ENCODE results near the gene ZNF432. TPM values are rescaled to one million over a fixed set of nuclear protein-coding genes. Genes with fewer than 3 reads are reported as not detected.

ZNF432 gene
- total RNA-seq, 1 donor from 2014 or later, result 4.6 TPM

- no peak for DNase-seq (ENCODE audit: low read depth, low spot score)
Measured at GRCh38 chr19:52010674-52011073, 38.0 kb downstream of the ZNF432 start.

GRCh38 chr19:52007806-52008557 is 40.7 kb downstream of the ZNF432 start, which contains the start of gene ZNF615:
Gene ZNF615 (minus strand): TSS chr19:52008211. CDS start chr19:52003711, 4,500 bp downstream.
- DNase-seq (ENCODE audit: low read depth, low spot score), result peak; percentile 46

GRCh38 chr19:52007451-52007805 is 41.2 kb downstream of the ZNF432 start:
- DNase-seq (ENCODE audit: low read depth, low spot score), result no peak

- DNase-seq (ENCODE audit: low read depth, low spot score), result no peak
Measured at GRCh38 chr19:51994048-51994644, 54.5 kb downstream of the ZNF432 start.

- DNase-seq (ENCODE audit: low read depth, low spot score), result no peak
Measured at GRCh38 chr19:51993422-51993821, 55.2 kb downstream of the ZNF432 start.

GRCh38 chr19:51986309-51987291 is 62.0 kb downstream of the ZNF432 start, which contains the start of gene ZNF350:
Gene ZNF350 (minus strand): TSS chr19:51986840. CDS start chr19:51974360, 12,480 bp downstream.
- DNase-seq (ENCODE audit: low read depth, low spot score), result peak; percentile 89

GRCh38 chr19:51983361-51983760 is 65.3 kb downstream of the ZNF432 start:
- no peak for DNase-seq (ENCODE audit: low read depth, low spot score)

Other genes starting within 250 kb of the ZNF432 start
- 3.1 and 3.6 TPM in 2 replicates for gene ZNF577, start 160.9 kb downstream of the ZNF432 start, total RNA-seq
- gene ZNF649, start 143.8 kb downstream of the ZNF432 start, total RNA-seq, result 9.5 and 10.9 TPM in 2 replicates
- 6.4 and 11.1 TPM in 2 replicates for gene ZNF613, start 121.4 kb downstream of the ZNF432 start, total RNA-seq
- 8.5 and 10.6 TPM in 2 replicates for gene ZNF350, start 62.0 kb downstream of the ZNF432 start, total RNA-seq
- 7.3 and 16.7 TPM in 2 replicates for gene ZNF615, start 40.6 kb downstream of the ZNF432 start, total RNA-seq
- gene ZNF614, start 20.5 kb downstream of the ZNF432 start, total RNA-seq, result 10.5 and 11.8 TPM in 2 replicates
- gene ZNF841, start 46.9 kb upstream of the ZNF432 start, total RNA-seq, result 11.3 and 16.4 TPM in 2 replicates
- gene ZNF616, start 91.1 kb upstream of the ZNF432 start, total RNA-seq, result 6.1 and 9.8 TPM in 2 replicates
- gene ZNF836, start 122.8 kb upstream of the ZNF432 start, total RNA-seq, result 5.3 and 6.8 TPM in 2 replicates
- gene PPP2R1A, start 141.2 kb upstream of the ZNF432 start, total RNA-seq, result 116 and 221 TPM in 2 replicates
- gene ZNF766, start 220.7 kb upstream of the ZNF432 start, total RNA-seq, result 9.1 and 10.6 TPM in 2 replicates
- gene ZNF480, start 248.3 kb upstream of the ZNF432 start, total RNA-seq, result 4.7 and 6.5 TPM in 2 replicates